Esophagus (tissue), 2 donors: Measurements from ENCODE around the gene FOXK1. TPM values are rescaled to one million over a fixed set of nuclear protein-coding genes. Genes with fewer than 3 reads are reported as not detected.
"Not testable (repeated sequence)": the region's sequence is repeated elsewhere in the genome, so short reads cannot be mapped to it uniquely, and the experiment has no call there.

ENCODE experiments used
- H3K27ac ChIP-seq, 2 donors: one replicate each; pipeline ENCODE4 v1.5.1; 2013; ENCODE audit warnings: low read depth in 2 of 2, mild to moderate bottlenecking in 2 of 2, inconsistent platforms in 1 of 2, low read length in 1 of 2, moderate library complexity in 1 of 2
- H3K27me3 ChIP-seq, 2 donors: one replicate each; pipeline ENCODE4 v1.6.1; 2013; ENCODE audit warnings: low read length in 2 of 2, control low read depth in 1 of 2, mild to moderate bottlenecking in 1 of 2; ENCODE audit not compliant: insufficient read depth in 2 of 2, control insufficient read depth in 1 of 2
- H3K36me3 ChIP-seq, 2 donors: one replicate each; pipeline ENCODE4 v1.6.1; 2013; ENCODE audit warnings: low read length in 1 of 2; ENCODE audit not compliant: control insufficient read depth in 2 of 2, insufficient read depth in 2 of 2
- H3K4me1 ChIP-seq, 2 donors: one replicate each; pipeline ENCODE4 v1.6.1; 2013; ENCODE audit warnings: low read length in 1 of 2; ENCODE audit not compliant: control insufficient read depth in 2 of 2, insufficient read depth in 2 of 2
- H3K4me3 ChIP-seq, 2 donors: one replicate each; pipeline ENCODE4 v1.5.1; 2013; ENCODE audit warnings: low read length in 2 of 2, mild to moderate bottlenecking in 2 of 2, low read depth in 1 of 2, moderate library complexity in 1 of 2
- H3K9me3 ChIP-seq, 2 donors: one replicate each; pipeline ENCODE4 v1.6.1; 2013; ENCODE audit warnings: mild to moderate bottlenecking in 2 of 2, low read depth in 1 of 2, low read length in 1 of 2, moderate library complexity in 1 of 2; ENCODE audit not compliant: control insufficient read depth in 2 of 2, insufficient read depth in 1 of 2
- WGBS, 2 donors: extraction: QIAGEN DNeasy Blood & Tissue Kit; methylation state at CpG; one replicate each; pipeline ENCODE4 v1.1.7; 2013; 5-methylcytosine and 5-hydroxymethylcytosine counted together
- polyA plus RNA-seq, 2 donors: library from polyadenylated mRNA; stranded (reverse); fragments of 200-250 nt; gene quantifications; one replicate each; pipeline ENCODE4 v1.2.3, GENCODE V29; 2013
- donor health status: healthy with polysubstance abuse.
- donor health status: Bipolar disorder and iron deficiency.

Gene FOXK1
- polyA plus RNA-seq, 2 donors, result 3.9 to 7.1 TPM

GRCh38 chr7:4665661-4666060 lies 16.4 kb upstream of the FOXK1 start:
- WGBS, 2 donors, result 51 to 69% methylated on average over 2 of the region's 2 CpGs
- no peak overlapping the region for H3K4me3 ChIP-seq
- no peaks in the 10 kb centered on the region for H3K36me3 ChIP-seq
- no peaks in the 10 kb centered on the region for H3K4me1 ChIP-seq
- no peak overlapping the region for H3K27ac ChIP-seq
- H3K27me3 ChIP-seq, result no peaks in the 10 kb centered on the region
- H3K9me3 ChIP-seq, result no peaks in the 10 kb centered on the region

- Histone ChIP-seq H3K27me3 (no peaks in the 10 kb centered on the region), H3K4me1 (no peaks in the 10 kb centered on the region), H3K36me3 (no peaks in the 10 kb centered on the region), H3K27ac (no peak overlapping the region), H3K4me3 (no peak overlapping the region), H3K9me3 (no peaks in the 10 kb centered on the region)
- 69 to 74% methylated on average over 19 of the region's 19 CpGs for WGBS, 2 donors
Measured at GRCh38 chr7:4667776-4668509, 14.2 kb upstream of the FOXK1 start.

DNA sequence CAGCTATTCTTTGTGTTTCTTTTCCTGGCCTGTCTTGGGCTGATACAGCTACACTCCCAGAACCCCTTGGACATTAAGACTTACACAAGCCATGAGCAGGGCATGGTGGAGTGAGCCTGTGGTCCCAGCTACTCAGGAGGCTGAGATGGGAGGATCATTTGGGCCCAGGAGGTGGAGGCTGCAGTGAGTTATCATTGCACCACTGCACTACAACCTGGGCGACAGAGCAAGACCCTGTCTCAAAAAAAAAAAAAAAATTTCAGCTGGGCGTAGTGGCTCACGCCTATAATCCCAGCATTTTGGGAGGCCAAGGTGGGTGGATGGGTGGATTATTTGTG lies 13.6 kb upstream of the FOXK1 start:
- Histone ChIP-seq H3K4me1 (no peaks in the 10 kb centered on the region), H3K27me3 (no peaks in the 10 kb centered on the region), H3K4me3 (no peak overlapping the region), H3K9me3 (no peaks in the 10 kb centered on the region), H3K36me3 (no peaks in the 10 kb centered on the region), H3K27ac (no peak overlapping the region)
- 96 to 100% methylated on average over 3 of the region's 3 CpGs for WGBS, 2 donors

- Histone ChIP-seq H3K36me3 (no peaks in the 10 kb centered on the region), H3K4me3 (no peak overlapping the region), H3K4me1 (no peaks in the 10 kb centered on the region), H3K27ac (no peak overlapping the region), H3K9me3 (peaks cover 0 to 4% of the 10 kb centered on the region in 2 donors), H3K27me3 (no peaks in the 10 kb centered on the region)
- WGBS, 2 donors, result 67 to 78% methylated on average over 4 of the region's 4 CpGs
Measured at GRCh38 chr7:4670791-4671190, 11.3 kb upstream of the FOXK1 start.

GRCh38 chr7:4675771-4676367 lies 6.2 kb upstream of the FOXK1 start:
- Histone ChIP-seq H3K27ac (no peak overlapping the region), H3K4me1 (no peaks in the 10 kb centered on the region), H3K9me3 (peaks cover 0 to 4% of the 10 kb centered on the region in 2 donors), H3K27me3 (no peaks in the 10 kb centered on the region), H3K4me3 (no peak overlapping the region), H3K36me3 (no peaks in the 10 kb centered on the region)
- 82 to 86% methylated on average over 8 of the region's 8 CpGs for WGBS, 2 donors

DNA sequence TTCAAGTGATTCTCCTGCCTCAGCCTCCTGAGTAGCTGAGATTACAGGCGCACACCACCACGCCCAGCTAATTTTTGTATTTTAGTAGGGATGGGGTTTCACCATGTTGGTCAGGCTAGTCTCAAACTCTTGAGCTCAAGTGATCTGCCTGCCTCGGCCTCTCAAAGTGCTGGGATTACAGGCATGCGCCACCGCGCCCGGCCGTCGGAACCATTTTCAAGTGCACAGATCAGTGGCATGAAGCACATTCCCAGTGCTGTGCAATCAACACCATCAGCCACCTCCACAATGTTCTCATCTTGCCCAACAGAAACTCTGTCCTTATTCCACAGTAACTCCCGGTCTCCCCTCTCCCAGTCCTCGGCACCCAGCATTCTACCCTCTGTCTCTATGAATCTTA lies 4.6 kb upstream of the FOXK1 start:
- not testable (repeated sequence) for H3K27ac ChIP-seq, H3K9me3 ChIP-seq, H3K27me3 ChIP-seq, H3K4me3 ChIP-seq, H3K4me1 ChIP-seq, H3K36me3 ChIP-seq
- WGBS, 2 donors, result 93 to 96% methylated on average over 11 of the region's 11 CpGs

GRCh38 chr7:4681218-4681851 lies 760 bp upstream of the FOXK1 start:
- no peak overlapping the region for H3K27ac ChIP-seq
- H3K9me3 ChIP-seq, result no peaks in the 10 kb centered on the region
- 79 to 81% methylated on average over 6 of the region's 6 CpGs for WGBS, 2 donors
- no peaks in the 10 kb centered on the region for H3K36me3 ChIP-seq
- no peaks in the 10 kb centered on the region for H3K27me3 ChIP-seq
- peaks cover 0 to 2% of the 10 kb centered on the region in 2 donors for H3K4me1 ChIP-seq
- peak overlapping the region in 1 of 2 donors; percentile 80 for H3K4me3 ChIP-seq

- Histone ChIP-seq H3K4me1 (peaks cover 0 to 2% of the 10 kb centered on the region in 2 donors), H3K36me3 (no peaks in the 10 kb centered on the region), H3K4me3 (peak overlapping the region; percentile 80 to 100), H3K27ac (peak overlapping the region; percentile 89 to 98), H3K27me3 (no peaks in the 10 kb centered on the region), H3K9me3 (no peaks in the 10 kb centered on the region)
- WGBS, 2 donors, result 0 to 1% methylated on average over 41 to 47 of the region's 47 CpGs
Measured at GRCh38 chr7:4682621-4683042, 537 bp downstream of the FOXK1 start.

GRCh38 chr7:4683043-4683883 lies 1.2 kb downstream of the FOXK1 start:
- no peaks in the 10 kb centered on the region for H3K36me3 ChIP-seq
- H3K4me1 ChIP-seq, result peaks cover 0 to 2% of the 10 kb centered on the region in 2 donors
- peak overlapping the region; percentile 89 to 98 for H3K27ac ChIP-seq
- 2 to 3% methylated on average over 23 of the region's 23 CpGs for WGBS, 2 donors
- no peaks in the 10 kb centered on the region for H3K27me3 ChIP-seq
- no peaks in the 10 kb centered on the region for H3K9me3 ChIP-seq
- H3K4me3 ChIP-seq, result peak overlapping the region; percentile 80 to 100
